K562 (cell line): Measurements from ENCODE around the gene DBNL. TPM values are rescaled to one million over a fixed set of nuclear protein-coding genes. Genes with fewer than 3 reads are reported as not detected.

Source experiments
- NFRKB ChIP-seq: fragments of 450-650 bp; IDR thresholded peaks from 2 replicates; pipeline ENCODE4 v1.6.1; 2016; ENCODE audit warnings: low read depth
- NR4A1 ChIP-seq, 2 experiments: fragments of 250-450 bp in 1 of 2; fragments of 450-650 bp in 1 of 2; sonication (Bioruptor Pico) in 1 of 2; IDR thresholded peaks; 2 replicates each; pipeline versions ENCODE4 v1.4.0 to v1.6.1; 2016 to 2020; ENCODE audit warnings: mild to moderate bottlenecking in 2 of 2, missing compliant biosample characterization in 1 of 2, missing genetic modification characterization in 1 of 2, moderate library complexity in 1 of 2
- PHF8 ChIP-seq: fragments of 200-600 bp; sonication (generic); IDR thresholded peaks from 2 replicates; pipeline ENCODE4 v1.6.1; 2012; ENCODE audit warnings: mixed run types, mild to moderate bottlenecking, inconsistent platforms, low read length, moderate library complexity, borderline replicate concordance
- POLR2B ChIP-seq: fragments of 450-650 bp; IDR thresholded peaks from 2 replicates; pipeline ENCODE4 v1.6.1; 2018; ENCODE audit warnings: low read depth; ENCODE audit not compliant: partially characterized antibody
- POLR2G ChIP-seq: fragments of 200-400 bp; formaldehyde crosslinking; IDR thresholded peaks from 2 replicates; pipeline ENCODE4 v1.6.1; 2017; ENCODE audit warnings: low read depth, mild to moderate bottlenecking, antibody characterized with exemption, low read length, moderate library complexity
- PYGO2 ChIP-seq: fragments of 450-650 bp; IDR thresholded peaks from 2 replicates; pipeline ENCODE4 v1.6.1; 2016; ENCODE audit warnings: mild to moderate bottlenecking, missing genetic modification characterization, moderate library complexity, missing compliant biosample characterization
- RBBP5 ChIP-seq: fragments of 200-600 bp; sonication (generic); IDR thresholded peaks from 2 replicates; pipeline ENCODE4 v1.6.1; 2012; ENCODE audit warnings: borderline replicate concordance, mild to moderate bottlenecking, low read length, control low read depth, inconsistent platforms; ENCODE audit not compliant: insufficient read depth, poor library complexity, severe bottlenecking
- SMARCC2 ChIP-seq: fragments of 450-650 bp; IDR thresholded peaks from 2 replicates; pipeline ENCODE4 v1.6.1; 2017; ENCODE audit warnings: antibody characterized with exemption, moderate library complexity, mild to moderate bottlenecking, low read depth
- SRSF7 ChIP-seq: fragments of 200-400 bp; formaldehyde crosslinking; optimal IDR thresholded peaks from 2 replicates; pipeline ENCODE3; 2017; ENCODE audit warnings: mild to moderate bottlenecking, low read depth, low read length
- ZC3H11A ChIP-seq: IDR thresholded peaks from 2 replicates; pipeline ENCODE4 v1.6.1; 2012; ENCODE audit warnings: low read depth, low read length, improper control_type of control experiment
- ZNF121 ChIP-seq: sonication (generic); formaldehyde crosslinking; conservative IDR thresholded peaks from 2 replicates; pipeline ENCODE4 v1.8.0; 2022; ENCODE audit warnings: missing genetic modification reagents
- polyA plus RNA-seq, 8 experiments: library from polyadenylated mRNA; depleted of rRNA in 4 of 8; stranded (reverse) in 5 of 8; unstranded in 3 of 8; fragments of >200 nt; fragmentation: Nextera tagmentation in 2 of 8; fragmentation: Illumina TruSeq in 1 of 8; extraction: Ambion mirVana in 2 of 8; extraction: Trizol in 1 of 8; gene quantifications; 2 replicates each; pipeline versions ENCODE4 v1.2.1 to v1.2.3, GENCODE V29; 2011 to 2014; ENCODE audit warnings: inconsistent platforms in 1 of 8, missing spikeins in 1 of 8
- total RNA-seq, 7 experiments: library from RNA; depleted of rRNA in 6 of 7; stranded (reverse); fragments of >200 nt in 6 of 7; fragmentation: Illumina TruSeq in 2 of 7; extraction: Trizol in 2 of 7; gene quantifications; 2 replicates each; pipeline versions ENCODE4 v1.2.1 to v1.2.3, GENCODE V29; 2011 to 2021; ENCODE audit warnings: low replicate concordance in 1 of 7
- TF ChIP-seq, protein P1 (sequence below): fragments of 250-450 bp; sonication (Bioruptor Pico); IDR thresholded peaks from 2 replicates; pipeline ENCODE4 v1.8.0; 2021; ENCODE audit warnings: moderate library complexity, mild to moderate bottlenecking, inconsistent platforms
- TF ChIP-seq, protein P2 (sequence below): fragments of 250-450 bp; sonication (Bioruptor Pico); IDR thresholded peaks from 2 replicates; pipeline ENCODE4 v1.9.0; 2021; ENCODE audit warnings: mild to moderate bottlenecking
- TF ChIP-seq, protein P3 (sequence below): fragments of 450-650 bp; IDR thresholded peaks from 2 replicates; pipeline ENCODE4 v1.6.1; 2016; ENCODE audit warnings: mild to moderate bottlenecking, moderate library complexity

Gene DBNL
- total and polyA plus RNA-seq, 9 of the 15 experiments (the other 6 are each of a cell fraction or from before 2014, with no cell fraction given): 1.9 to 65.1 (median 38.9) TPM

DNA sequence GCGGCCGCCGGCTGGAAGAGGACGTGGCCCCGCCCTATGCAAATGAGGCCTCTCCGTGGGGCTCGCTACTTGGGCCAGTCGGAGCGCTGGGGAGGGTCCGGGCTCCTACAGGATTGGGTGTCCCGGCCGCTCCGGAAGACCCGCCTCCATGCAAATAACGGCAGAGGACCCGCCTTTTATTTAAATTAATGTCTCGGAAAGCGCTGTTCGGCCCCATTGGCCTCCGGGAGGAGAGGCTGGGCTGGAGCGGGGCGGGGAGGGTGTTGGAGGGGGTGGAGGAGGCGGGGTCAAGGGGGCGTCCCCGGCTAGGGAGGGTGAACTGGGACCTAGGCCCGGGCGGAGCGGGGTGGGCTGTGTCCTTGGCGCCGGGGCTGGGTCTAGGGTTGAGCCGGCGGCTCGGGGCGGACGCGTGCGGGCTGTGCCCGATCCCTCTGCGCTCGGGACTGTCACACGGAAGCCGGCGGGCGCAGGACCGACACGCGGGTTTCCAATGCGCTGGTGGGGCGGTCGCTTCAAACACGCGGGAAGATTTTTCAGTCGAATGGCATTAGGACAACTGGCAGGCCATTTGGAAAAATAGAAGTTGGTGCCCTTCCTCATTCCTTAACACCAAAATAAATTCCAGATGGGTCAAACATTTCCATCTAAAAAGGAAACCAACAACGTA is 38.2 kb downstream of the DBNL start (continued):
- TF ChIP-seq, protein P1, sequence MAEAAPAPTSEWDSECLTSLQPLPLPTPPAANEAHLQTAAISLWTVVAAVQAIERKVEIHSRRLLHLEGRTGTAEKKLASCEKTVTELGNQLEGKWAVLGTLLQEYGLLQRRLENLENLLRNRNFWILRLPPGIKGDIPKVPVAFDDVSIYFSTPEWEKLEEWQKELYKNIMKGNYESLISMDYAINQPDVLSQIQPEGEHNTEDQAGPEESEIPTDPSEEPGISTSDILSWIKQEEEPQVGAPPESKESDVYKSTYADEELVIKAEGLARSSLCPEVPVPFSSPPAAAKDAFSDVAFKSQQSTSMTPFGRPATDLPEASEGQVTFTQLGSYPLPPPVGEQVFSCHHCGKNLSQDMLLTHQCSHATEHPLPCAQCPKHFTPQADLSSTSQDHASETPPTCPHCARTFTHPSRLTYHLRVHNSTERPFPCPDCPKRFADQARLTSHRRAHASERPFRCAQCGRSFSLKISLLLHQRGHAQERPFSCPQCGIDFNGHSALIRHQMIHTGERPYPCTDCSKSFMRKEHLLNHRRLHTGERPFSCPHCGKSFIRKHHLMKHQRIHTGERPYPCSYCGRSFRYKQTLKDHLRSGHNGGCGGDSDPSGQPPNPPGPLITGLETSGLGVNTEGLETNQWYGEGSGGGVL: no peak
- TF ChIP-seq, protein P2, sequence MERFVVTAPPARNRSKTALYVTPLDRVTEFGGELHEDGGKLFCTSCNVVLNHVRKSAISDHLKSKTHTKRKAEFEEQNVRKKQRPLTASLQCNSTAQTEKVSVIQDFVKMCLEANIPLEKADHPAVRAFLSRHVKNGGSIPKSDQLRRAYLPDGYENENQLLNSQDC (CRISPR knock-in tag): no peak
- TF ChIP-seq POLR2G: peak; percentile 80
- peak; percentile 77 for TF ChIP-seq ZNF121 (CRISPR knock-in tag)
- no peak for TF ChIP-seq NFRKB
- TF ChIP-seq PYGO2 (tag): no peak
- no peak for TF ChIP-seq ZC3H11A
- TF ChIP-seq PHF8: peak; percentile 64; the same call in 1 of the 2 replicates
- TF ChIP-seq, protein P3, sequence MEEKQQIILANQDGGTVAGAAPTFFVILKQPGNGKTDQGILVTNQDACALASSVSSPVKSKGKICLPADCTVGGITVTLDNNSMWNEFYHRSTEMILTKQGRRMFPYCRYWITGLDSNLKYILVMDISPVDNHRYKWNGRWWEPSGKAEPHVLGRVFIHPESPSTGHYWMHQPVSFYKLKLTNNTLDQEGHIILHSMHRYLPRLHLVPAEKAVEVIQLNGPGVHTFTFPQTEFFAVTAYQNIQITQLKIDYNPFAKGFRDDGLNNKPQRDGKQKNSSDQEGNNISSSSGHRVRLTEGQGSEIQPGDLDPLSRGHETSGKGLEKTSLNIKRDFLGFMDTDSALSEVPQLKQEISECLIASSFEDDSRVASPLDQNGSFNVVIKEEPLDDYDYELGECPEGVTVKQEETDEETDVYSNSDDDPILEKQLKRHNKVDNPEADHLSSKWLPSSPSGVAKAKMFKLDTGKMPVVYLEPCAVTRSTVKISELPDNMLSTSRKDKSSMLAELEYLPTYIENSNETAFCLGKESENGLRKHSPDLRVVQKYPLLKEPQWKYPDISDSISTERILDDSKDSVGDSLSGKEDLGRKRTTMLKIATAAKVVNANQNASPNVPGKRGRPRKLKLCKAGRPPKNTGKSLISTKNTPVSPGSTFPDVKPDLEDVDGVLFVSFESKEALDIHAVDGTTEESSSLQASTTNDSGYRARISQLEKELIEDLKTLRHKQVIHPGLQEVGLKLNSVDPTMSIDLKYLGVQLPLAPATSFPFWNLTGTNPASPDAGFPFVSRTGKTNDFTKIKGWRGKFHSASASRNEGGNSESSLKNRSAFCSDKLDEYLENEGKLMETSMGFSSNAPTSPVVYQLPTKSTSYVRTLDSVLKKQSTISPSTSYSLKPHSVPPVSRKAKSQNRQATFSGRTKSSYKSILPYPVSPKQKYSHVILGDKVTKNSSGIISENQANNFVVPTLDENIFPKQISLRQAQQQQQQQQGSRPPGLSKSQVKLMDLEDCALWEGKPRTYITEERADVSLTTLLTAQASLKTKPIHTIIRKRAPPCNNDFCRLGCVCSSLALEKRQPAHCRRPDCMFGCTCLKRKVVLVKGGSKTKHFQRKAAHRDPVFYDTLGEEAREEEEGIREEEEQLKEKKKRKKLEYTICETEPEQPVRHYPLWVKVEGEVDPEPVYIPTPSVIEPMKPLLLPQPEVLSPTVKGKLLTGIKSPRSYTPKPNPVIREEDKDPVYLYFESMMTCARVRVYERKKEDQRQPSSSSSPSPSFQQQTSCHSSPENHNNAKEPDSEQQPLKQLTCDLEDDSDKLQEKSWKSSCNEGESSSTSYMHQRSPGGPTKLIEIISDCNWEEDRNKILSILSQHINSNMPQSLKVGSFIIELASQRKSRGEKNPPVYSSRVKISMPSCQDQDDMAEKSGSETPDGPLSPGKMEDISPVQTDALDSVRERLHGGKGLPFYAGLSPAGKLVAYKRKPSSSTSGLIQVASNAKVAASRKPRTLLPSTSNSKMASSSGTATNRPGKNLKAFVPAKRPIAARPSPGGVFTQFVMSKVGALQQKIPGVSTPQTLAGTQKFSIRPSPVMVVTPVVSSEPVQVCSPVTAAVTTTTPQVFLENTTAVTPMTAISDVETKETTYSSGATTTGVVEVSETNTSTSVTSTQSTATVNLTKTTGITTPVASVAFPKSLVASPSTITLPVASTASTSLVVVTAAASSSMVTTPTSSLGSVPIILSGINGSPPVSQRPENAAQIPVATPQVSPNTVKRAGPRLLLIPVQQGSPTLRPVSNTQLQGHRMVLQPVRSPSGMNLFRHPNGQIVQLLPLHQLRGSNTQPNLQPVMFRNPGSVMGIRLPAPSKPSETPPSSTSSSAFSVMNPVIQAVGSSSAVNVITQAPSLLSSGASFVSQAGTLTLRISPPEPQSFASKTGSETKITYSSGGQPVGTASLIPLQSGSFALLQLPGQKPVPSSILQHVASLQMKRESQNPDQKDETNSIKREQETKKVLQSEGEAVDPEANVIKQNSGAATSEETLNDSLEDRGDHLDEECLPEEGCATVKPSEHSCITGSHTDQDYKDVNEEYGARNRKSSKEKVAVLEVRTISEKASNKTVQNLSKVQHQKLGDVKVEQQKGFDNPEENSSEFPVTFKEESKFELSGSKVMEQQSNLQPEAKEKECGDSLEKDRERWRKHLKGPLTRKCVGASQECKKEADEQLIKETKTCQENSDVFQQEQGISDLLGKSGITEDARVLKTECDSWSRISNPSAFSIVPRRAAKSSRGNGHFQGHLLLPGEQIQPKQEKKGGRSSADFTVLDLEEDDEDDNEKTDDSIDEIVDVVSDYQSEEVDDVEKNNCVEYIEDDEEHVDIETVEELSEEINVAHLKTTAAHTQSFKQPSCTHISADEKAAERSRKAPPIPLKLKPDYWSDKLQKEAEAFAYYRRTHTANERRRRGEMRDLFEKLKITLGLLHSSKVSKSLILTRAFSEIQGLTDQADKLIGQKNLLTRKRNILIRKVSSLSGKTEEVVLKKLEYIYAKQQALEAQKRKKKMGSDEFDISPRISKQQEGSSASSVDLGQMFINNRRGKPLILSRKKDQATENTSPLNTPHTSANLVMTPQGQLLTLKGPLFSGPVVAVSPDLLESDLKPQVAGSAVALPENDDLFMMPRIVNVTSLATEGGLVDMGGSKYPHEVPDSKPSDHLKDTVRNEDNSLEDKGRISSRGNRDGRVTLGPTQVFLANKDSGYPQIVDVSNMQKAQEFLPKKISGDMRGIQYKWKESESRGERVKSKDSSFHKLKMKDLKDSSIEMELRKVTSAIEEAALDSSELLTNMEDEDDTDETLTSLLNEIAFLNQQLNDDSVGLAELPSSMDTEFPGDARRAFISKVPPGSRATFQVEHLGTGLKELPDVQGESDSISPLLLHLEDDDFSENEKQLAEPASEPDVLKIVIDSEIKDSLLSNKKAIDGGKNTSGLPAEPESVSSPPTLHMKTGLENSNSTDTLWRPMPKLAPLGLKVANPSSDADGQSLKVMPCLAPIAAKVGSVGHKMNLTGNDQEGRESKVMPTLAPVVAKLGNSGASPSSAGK: peak; percentile 68
- TF ChIP-seq SMARCC2: no peak
- TF ChIP-seq RBBP5: no peak
- TF ChIP-seq SRSF7: no peak
- peak; percentile 19 for TF ChIP-seq POLR2B
- no peak for TF ChIP-seq NR4A1 (CRISPR knock-in tag; IDR thresholded peaks at IDR 0.05)
- TF ChIP-seq NR4A1 (tag; IDR thresholded peaks at IDR 0.05): no peak
